Measurements from ENCODE around the gene GPR55. TPM values are rescaled to one million over a fixed set of nuclear protein-coding genes. Genes with fewer than 3 reads are reported as not detected.

GPR55 gene
- total RNA-seq, 1 experiment from 2014 or later, result not detected

DNA sequence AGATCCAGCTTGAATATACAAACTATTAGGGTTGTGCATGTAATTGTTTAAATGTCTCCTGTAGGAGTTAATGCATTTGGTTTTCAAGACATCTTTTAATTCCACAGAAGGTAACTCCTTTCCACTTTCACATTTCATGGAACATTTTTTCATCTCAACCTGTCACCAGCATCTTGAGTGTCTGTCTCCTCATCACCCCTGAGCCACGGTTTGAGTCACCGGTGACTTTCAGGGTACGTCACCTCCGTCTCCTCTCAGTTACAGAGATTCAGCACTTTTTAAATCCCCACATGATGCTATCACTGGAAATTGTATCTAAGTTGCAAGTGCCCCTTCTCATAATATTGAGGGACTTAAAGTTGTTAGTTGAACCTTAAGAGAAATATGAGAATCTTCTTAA, 25.3 kb downstream of the GPR55 start:
- Histone ChIP-seq H3K4me3 (replicated peaks in 1 of 2; ENCODE audit: low read depth in 1 of 2, low read length in 2 of 2) (no peak overlapping the region), H3K9me2 (ENCODE audit: insufficient read depth) (no peaks in the 10 kb centered on the region), H3K4me2 (ENCODE audit: low read length) (no peak overlapping the region), H3K9me3 (ENCODE audit: control insufficient read depth in 1 of 2, insufficient read depth in 1 of 2, low read depth in 1 of 2, low read length in 2 of 2) (no peaks in the 10 kb centered on the region), H4K20me1 (ENCODE audit: insufficient read depth) (no peaks in the 10 kb centered on the region), H3K79me2 (ENCODE audit: insufficient read depth, low read length) (no peaks in the 10 kb centered on the region), H3K27ac (ENCODE audit: low read depth, low read length) (no peak overlapping the region), H3K4me1 (ENCODE audit: control insufficient read depth in 1 of 2, insufficient read depth in 2 of 2, low read length in 2 of 2) (peaks cover under 1 to 12% of the 10 kb centered on the region in 2 experiments), H3K36me3 (ENCODE audit: control insufficient read depth in 1 of 2, insufficient read depth in 2 of 2, low read length in 2 of 2) (no peaks in the 10 kb centered on the region), H2AFZ (ENCODE audit: low read depth, low read length, poor library complexity, severe bottlenecking) (no peak overlapping the region), H3K27me3 (ENCODE audit: insufficient read depth, low read length) (peaks cover 33% of the 10 kb centered on the region; the same call in 1 of the 2 replicates), H3K9ac (ENCODE audit: low read length) (no peak overlapping the region)
- intact Hi-C loops (cut with micrococcal nuclease), result no loop called here
- ATAC-seq (no peak), DNase-seq (ENCODE audit: low read depth, low spot score) (no peak)
- ChIA-PET POLR2A (no interaction called here), CTCF (no interaction called here), RAD21 (ENCODE audit: low non-redundant PET in 1 of 2, low total read pairs in 2 of 2, uncharacterized antibody in 2 of 2, unreplicated experiment in 2 of 2) (no interaction called here)
- no peak for TF ChIP-seq ELF1 (IDR thresholded peaks at IDR 0.05; ENCODE audit: borderline replicate concordance, low read depth)
- BruUV-seq (replicated peaks), result no TSS peak

- DNase-seq (ENCODE audit: low read depth, low spot score) (no peak), ATAC-seq (no peak)
- TF ChIP-seq ELF1 (IDR thresholded peaks at IDR 0.05; ENCODE audit: borderline replicate concordance, low read depth), result no peak
- TF ChIP-seq ZNF274 (IDR thresholded peaks at IDR 0.05; ENCODE audit: low read depth, low read length), result no peak
- no peak for TF ChIP-seq CTCF (IDR thresholded peaks at IDR 0.05 in 2 of 3, conservative IDR thresholded peaks at IDR 0.05 in 1 of 3; ENCODE audit: borderline replicate concordance in 1 of 3, insufficient read depth in 1 of 3, low read depth in 2 of 3, low read length in 2 of 3)
- TF ChIP-seq YY1 (IDR thresholded peaks at IDR 0.05; ENCODE audit: extremely low read depth, insufficient replicate concordance, low read depth, low read length), result no peak
- no peaks in the 10 kb centered on the region for H3K79me2 ChIP-seq (ENCODE audit: insufficient read depth, low read length)
- no peaks in the 10 kb centered on the region for H4K20me1 ChIP-seq (ENCODE audit: insufficient read depth)
- H3K9ac ChIP-seq (ENCODE audit: low read length), result no peak overlapping the region
- intact Hi-C loops (cut with micrococcal nuclease), result no loop called here
- H3K4me3 ChIP-seq (replicated peaks in 1 of 2; ENCODE audit: low read depth in 1 of 2, low read length in 2 of 2), result no peak overlapping the region
- no peak overlapping the region for H2AFZ ChIP-seq (ENCODE audit: low read depth, low read length, poor library complexity, severe bottlenecking)
- no peaks in the 10 kb centered on the region for H3K9me2 ChIP-seq (ENCODE audit: insufficient read depth)
- CTCF ChIA-PET, result no interaction called here
- no peak overlapping the region for H3K4me2 ChIP-seq (ENCODE audit: low read length)
- no peak overlapping the region for H3K27ac ChIP-seq (ENCODE audit: low read depth, low read length)
- POLR2A ChIA-PET, result no interaction called here
- no TSS peak for BruUV-seq (replicated peaks)
- H3K27me3 ChIP-seq (ENCODE audit: insufficient read depth, low read length), result peaks cover 30% of the 10 kb centered on the region; the same call in 1 of the 2 replicates
- H3K4me1 ChIP-seq (ENCODE audit: control insufficient read depth in 1 of 2, insufficient read depth in 2 of 2, low read length in 2 of 2), result peaks cover 0 to 8% of the 10 kb centered on the region in 2 experiments; a peak in 2 of 4 replicates
- RAD21 ChIA-PET (ENCODE audit: low non-redundant PET in 1 of 2, low total read pairs in 2 of 2, uncharacterized antibody in 2 of 2, unreplicated experiment in 2 of 2), result no interaction called here
- H3K36me3 ChIP-seq (ENCODE audit: control insufficient read depth in 1 of 2, insufficient read depth in 2 of 2, low read length in 2 of 2), result no peaks in the 10 kb centered on the region
- no peaks in the 10 kb centered on the region for H3K9me3 ChIP-seq (ENCODE audit: control insufficient read depth in 1 of 2, insufficient read depth in 1 of 2, low read depth in 1 of 2, low read length in 2 of 2)
These were observed 25.8 kb downstream of the GPR55 start for GRCh38 chr2:230899287-230899686.

All from HCT116 (cell line).